Suppressor macrophage (primary cell): ENCODE measurements around the gene FGF6.
A peak's percentile ranks its signal among the peaks of the same experiment; 100 is the strongest.

Experiments used
- DNase-seq, 4 experiments: peaks; one replicate each; pipeline ENCODE4 v3.0.0-alpha.2; 2020 to 2022

The FGF6 gene

GRCh38 chr12:4447151-4447550 lies 1.5 kb upstream of the FGF6 start:
- DNase-seq: no peak

- DNase-seq: no peak
These were observed 720 bp upstream of the FGF6 start for GRCh38 chr12:4446335-4446734.

- DNase-seq: no peak
These were observed 1.6 kb downstream of the FGF6 start for GRCh38 chr12:4444031-4444430.

- DNase-seq: no peak
These were observed 2.0 kb downstream of the FGF6 start for GRCh38 chr12:4443616-4444015.

- no peak for DNase-seq
These were observed 4.0 kb downstream of the FGF6 start for GRCh38 chr12:4441355-4442335.

GRCh38 chr12:4440187-4440941 lies 5.3 kb downstream of the FGF6 start:
- no peak for DNase-seq

- DNase-seq: no peak
These were observed 5.9 kb downstream of the FGF6 start for GRCh38 chr12:4439736-4440135.

- peak; percentile 46 to 82 (median 72) for DNase-seq
These were observed 6.6 kb downstream of the FGF6 start for GRCh38 chr12:4438834-4439596.

GRCh38 chr12:4435537-4435936 lies 10.1 kb downstream of the FGF6 start:
- no peak for DNase-seq

GRCh38 chr12:4434706-4435425 lies 10.7 kb downstream of the FGF6 start:
- DNase-seq: peak; percentile 69 to 83 (median 80)

GRCh38 chr12:4434301-4434700 lies 11.3 kb downstream of the FGF6 start:
- DNase-seq: no peak

GRCh38 chr12:4433745-4434058 lies 11.9 kb downstream of the FGF6 start:
- no peak for DNase-seq

- peak; percentile 11 to 33 (median 22) for DNase-seq
These were observed 12.5 kb downstream of the FGF6 start for GRCh38 chr12:4432878-4433744.

GRCh38 chr12:4431866-4432265 lies 13.7 kb downstream of the FGF6 start:
- DNase-seq: peak; percentile 54 to 75 (median 68)

GRCh38 chr12:4431436-4431835 lies 14.2 kb downstream of the FGF6 start:
- DNase-seq: no peak

GRCh38 chr12:4424422-4424821 lies 21.2 kb downstream of the FGF6 start:
- no peak for DNase-seq

- no peak for DNase-seq
These were observed 22.0 kb downstream of the FGF6 start for GRCh38 chr12:4423528-4424195.

GRCh38 chr12:4422985-4423384 lies 22.6 kb downstream of the FGF6 start:
- DNase-seq: no peak

GRCh38 chr12:4421590-4422031 lies 24.0 kb downstream of the FGF6 start:
- DNase-seq: peak; percentile 55 to 80 (median 60)

GRCh38 chr12:4420138-4420670 lies 25.4 kb downstream of the FGF6 start:
- DNase-seq: no peak
